Keratinocyte (primary cell): ENCODE results near the gene PIK3IP1. TPM values are rescaled to one million over a fixed set of nuclear protein-coding genes. Genes with fewer than 3 reads are reported as not detected.
"Not testable (repeated sequence)": the region's sequence is repeated elsewhere in the genome, so short reads cannot be mapped to it uniquely, and the experiment has no call there.

ENCODE experiments used
- DNase-seq: peaks from one replicate; pipeline ENCODE4 v3.0.0-alpha.2; 2011; ENCODE audit warnings: low read depth, missing footprints, low spot score
- FAIRE-seq: peaks from 2 replicates; lab custom pipeline; 2011; peaks lifted over from hg19 to GRCh38; lab: Jason Lieb, UNC
- H2AFZ ChIP-seq: 2 replicates; pipeline ENCODE4 v1.6.0; 2012; ENCODE audit warnings: low read length, control low read depth, inconsistent platforms; ENCODE audit not compliant: control insufficient read depth
- H3K27ac ChIP-seq: 2 replicates; pipeline ENCODE4 v1.5.1; 2011; ENCODE audit warnings: low read length; ENCODE audit not compliant: control insufficient read depth, insufficient read depth
- H3K27me3 ChIP-seq: 3 replicates; pipeline ENCODE4 v1.6.0; 2011; ENCODE audit warnings: low read length; ENCODE audit not compliant: control insufficient read depth, insufficient read depth; ENCODE audit errors: extremely low read depth
- H3K36me3 ChIP-seq, 2 experiments: 2 replicates in 1 of 2; 3 replicates in 1 of 2; pipeline ENCODE4 v1.5.1; 2011; ENCODE audit warnings: low read length in 2 of 2, mild to moderate bottlenecking in 1 of 2; ENCODE audit not compliant: control insufficient read depth in 2 of 2, insufficient read depth in 2 of 2; ENCODE audit errors: extremely low read depth in 1 of 2
- H3K4me1 ChIP-seq: 3 replicates; pipeline ENCODE4 v1.5.1; 2011; ENCODE audit warnings: low read length; ENCODE audit not compliant: control insufficient read depth, insufficient read depth; ENCODE audit errors: extremely low read depth
- H3K4me2 ChIP-seq: 3 replicates; pipeline ENCODE4 v1.6.0; 2011; ENCODE audit warnings: low read depth, low read length; ENCODE audit not compliant: control insufficient read depth, insufficient read depth; ENCODE audit errors: extremely low read depth
- H3K4me3 ChIP-seq, 3 experiments: fragments of 200-600 bp in 1 of 3; sonication (generic) in 1 of 3; 2 replicates in 2 of 3; 3 replicates in 1 of 3; pipeline ENCODE4 v1.5.1; 2011 to 2016; ENCODE audit warnings: low read length in 3 of 3, mild to moderate bottlenecking in 3 of 3, control low read depth in 2 of 3, inconsistent platforms in 1 of 3, low read depth in 1 of 3, mixed read lengths in 1 of 3, mixed run types in 1 of 3, moderate library complexity in 1 of 3; ENCODE audit not compliant: control insufficient read depth in 2 of 3, insufficient read depth in 2 of 3; ENCODE audit errors: extremely low read depth in 1 of 3
- H3K79me2 ChIP-seq: 2 replicates; pipeline ENCODE4 v1.6.0; 2012; ENCODE audit warnings: low read length; ENCODE audit not compliant: control insufficient read depth, insufficient read depth
- H3K9ac ChIP-seq: 3 replicates; pipeline ENCODE4 v1.6.0; 2011; ENCODE audit warnings: low read length; ENCODE audit not compliant: control insufficient read depth, insufficient read depth; ENCODE audit errors: extremely low read depth
- H3K9me1 ChIP-seq: 3 replicates; pipeline ENCODE4 v1.6.0; 2011; ENCODE audit warnings: low read length; ENCODE audit not compliant: control insufficient read depth, insufficient read depth; ENCODE audit errors: extremely low read depth
- H3K9me3 ChIP-seq: 2 replicates; pipeline ENCODE4 v1.5.1; 2012; ENCODE audit warnings: low read depth, low read length; ENCODE audit not compliant: control insufficient read depth
- H4K20me1 ChIP-seq: 3 replicates; pipeline ENCODE4 v1.6.0; 2011; ENCODE audit warnings: low read length; ENCODE audit not compliant: control insufficient read depth, insufficient read depth; ENCODE audit errors: extremely low read depth
- CTCF ChIP-seq, 3 experiments: IDR thresholded peaks in 1 of 3; conservative IDR thresholded peaks in 1 of 3; optimal IDR thresholded peaks in 1 of 3; 2 replicates in 2 of 3; 3 replicates in 1 of 3; pipeline versions ENCODE3 to v1.5.1; 2011; ENCODE audit warnings: low read length in 3 of 3, mild to moderate bottlenecking in 3 of 3, moderate library complexity in 2 of 3, control low read depth in 1 of 3, inconsistent platforms in 1 of 3; ENCODE audit not compliant: insufficient read depth in 2 of 3; ENCODE audit errors: extremely low read depth in 1 of 3
- EZH2 ChIP-seq: IDR thresholded peaks from one replicate; pipeline ENCODE4 v1.6.1; 2012; ENCODE audit warnings: inconsistent platforms, mild to moderate bottlenecking, low read length, moderate library complexity
- dilution Hi-C: fragments of 300-500 bp; cut with MboI; formaldehyde crosslinking; loops from one replicate; pipeline ENCODE4 v1.7.0; 2020; ENCODE audit warnings: low sequenced_read_pairs; ENCODE audit not compliant: extremely low pct_ligation_motif_present
- polyA plus RNA-seq, 5 experiments: library from polyadenylated mRNA; depleted of rRNA in 3 of 5; stranded (reverse) in 3 of 5; stranded (forward) in 1 of 5; unstranded in 1 of 5; fragments of >200 nt; gene quantifications; 1 replicate in 1 of 5; 2 replicates in 3 of 5; 3 replicates in 1 of 5; pipeline versions ENCODE4 v1.2.1 to v1.2.3, GENCODE V29; 2011 to 2012; ENCODE audit warnings: missing spikeins in 2 of 5, low read depth in 1 of 5, low replicate concordance in 1 of 5

PIK3IP1 gene
- polyA plus RNA-seq, 1 donor (not counting 4 experiments of a cell fraction or from before 2014, with no cell fraction given) = 13.3 TPM

GRCh38 chr22:31321421-31321820 lies 29.1 kb upstream of the PIK3IP1 start:
- FAIRE-seq (no peak), DNase-seq (no peak)
- dilution Hi-C loops = no loop called here
- no peak overlapping the region for H3K9ac ChIP-seq
- H3K27ac ChIP-seq = no peak overlapping the region
- no peak overlapping the region for H3K4me2 ChIP-seq
- no peaks in the 10 kb centered on the region for H4K20me1 ChIP-seq
- no peak for TF ChIP-seq CTCF (optimal IDR thresholded peaks at IDR 0.05 in 1 of 3, IDR thresholded peaks at IDR 0.05 in 1 of 3, conservative IDR thresholded peaks at IDR 0.05 in 1 of 3; ENCODE audit: extremely low read depth in 1 of 3, insufficient read depth in 2 of 3, low read length in 3 of 3)
- no peak for TF ChIP-seq EZH2
- H3K79me2 ChIP-seq = no peaks in the 10 kb centered on the region
- no peak overlapping the region for H2AFZ ChIP-seq
- H3K9me1 ChIP-seq = no peaks in the 10 kb centered on the region
- no peaks in the 10 kb centered on the region for H3K36me3 ChIP-seq
- no peak overlapping the region for H3K4me3 ChIP-seq
- H3K4me1 ChIP-seq = no peaks in the 10 kb centered on the region
- H3K9me3 ChIP-seq = no peaks in the 10 kb centered on the region
- H3K27me3 ChIP-seq = no peaks in the 10 kb centered on the region

GRCh38 chr22:31314220-31314619 lies 21.9 kb upstream of the PIK3IP1 start:
- H3K9me3 ChIP-seq, H3K27me3 ChIP-seq, FAIRE-seq, DNase-seq, H3K4me1 ChIP-seq, H2AFZ ChIP-seq, H3K4me3 ChIP-seq, H3K27ac ChIP-seq, dilution Hi-C loops, H3K36me3 ChIP-seq, H3K9me1 ChIP-seq, H4K20me1 ChIP-seq, H3K9ac ChIP-seq, H3K79me2 ChIP-seq, H3K4me2 ChIP-seq: not testable (repeated sequence)
